ENCODE measurements around the gene VPS13D.

VPS13D gene

DNA sequence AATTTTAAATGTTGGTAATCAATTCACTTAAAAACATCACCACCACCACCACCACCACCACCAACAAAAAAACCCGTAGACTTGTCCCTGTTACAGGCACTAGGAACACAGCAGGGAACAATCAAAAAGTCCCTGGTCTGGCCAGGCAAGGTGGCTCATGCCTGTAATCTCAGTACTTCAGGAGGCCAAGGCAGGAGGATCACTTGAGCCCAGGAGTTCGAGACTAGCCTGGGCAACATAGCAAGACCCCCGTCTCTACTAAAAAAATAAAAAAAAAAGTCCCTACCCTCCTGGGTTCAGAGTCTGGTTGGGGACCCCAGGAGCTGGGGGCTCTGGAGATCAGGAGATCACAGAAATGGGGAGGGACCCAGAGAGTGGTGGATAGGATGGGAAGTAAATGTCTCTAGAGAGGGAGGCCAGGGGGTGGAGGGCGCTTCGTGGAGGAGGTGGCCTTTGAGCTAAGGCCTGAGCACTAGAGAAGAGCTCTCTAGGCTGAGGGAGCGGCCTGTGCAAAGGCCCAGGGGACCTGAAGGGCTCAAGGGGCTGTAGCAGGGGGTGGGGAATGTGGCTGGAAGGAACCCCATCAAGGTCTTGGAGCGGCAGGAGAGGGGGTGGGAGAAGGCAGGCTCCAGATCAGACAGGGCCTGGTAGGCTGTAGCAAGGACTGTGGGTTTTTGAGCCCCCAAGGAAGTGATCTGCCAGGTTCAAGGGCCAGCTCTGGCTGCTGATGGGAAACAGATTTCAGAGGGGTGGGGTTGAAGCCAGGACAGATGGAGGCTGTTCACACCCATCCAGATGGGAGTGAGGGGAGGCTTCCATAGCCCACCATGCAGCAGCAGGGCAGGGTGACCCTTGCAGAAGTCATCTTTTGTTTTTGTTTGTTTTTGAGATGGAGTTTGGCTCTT is 24.8 kb upstream of the VPS13D start:
- TF ChIP-seq, protein P1, sequence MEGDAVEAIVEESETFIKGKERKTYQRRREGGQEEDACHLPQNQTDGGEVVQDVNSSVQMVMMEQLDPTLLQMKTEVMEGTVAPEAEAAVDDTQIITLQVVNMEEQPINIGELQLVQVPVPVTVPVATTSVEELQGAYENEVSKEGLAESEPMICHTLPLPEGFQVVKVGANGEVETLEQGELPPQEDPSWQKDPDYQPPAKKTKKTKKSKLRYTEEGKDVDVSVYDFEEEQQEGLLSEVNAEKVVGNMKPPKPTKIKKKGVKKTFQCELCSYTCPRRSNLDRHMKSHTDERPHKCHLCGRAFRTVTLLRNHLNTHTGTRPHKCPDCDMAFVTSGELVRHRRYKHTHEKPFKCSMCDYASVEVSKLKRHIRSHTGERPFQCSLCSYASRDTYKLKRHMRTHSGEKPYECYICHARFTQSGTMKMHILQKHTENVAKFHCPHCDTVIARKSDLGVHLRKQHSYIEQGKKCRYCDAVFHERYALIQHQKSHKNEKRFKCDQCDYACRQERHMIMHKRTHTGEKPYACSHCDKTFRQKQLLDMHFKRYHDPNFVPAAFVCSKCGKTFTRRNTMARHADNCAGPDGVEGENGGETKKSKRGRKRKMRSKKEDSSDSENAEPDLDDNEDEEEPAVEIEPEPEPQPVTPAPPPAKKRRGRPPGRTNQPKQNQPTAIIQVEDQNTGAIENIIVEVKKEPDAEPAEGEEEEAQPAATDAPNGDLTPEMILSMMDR (conservative IDR thresholded peaks at IDR 0.05; ENCODE audit: low read length), result no peak
- H3K4me3 ChIP-seq (ENCODE audit: low read length), result no peak overlapping the region
- DNase-seq (ENCODE audit: low read depth), result no peak

DNA sequence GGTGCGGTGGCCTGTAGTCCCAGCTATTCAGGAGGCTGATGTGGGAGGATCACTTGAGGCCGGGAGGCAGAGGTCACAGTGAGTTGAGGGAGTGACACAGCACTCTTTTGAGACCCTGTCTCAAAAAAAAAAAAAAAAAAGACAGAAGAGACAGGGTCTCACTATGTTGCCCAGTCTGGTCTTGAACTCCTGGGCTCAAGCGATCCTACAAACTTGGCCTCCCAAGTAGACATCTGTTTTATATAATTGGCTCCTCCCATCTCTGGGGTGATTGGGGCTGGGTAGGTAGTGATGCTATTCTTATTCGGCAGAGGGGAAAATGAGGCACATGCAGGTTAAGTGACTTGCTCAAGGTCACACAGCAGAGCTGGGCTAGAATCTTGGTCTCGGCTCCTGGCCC is 23.6 kb upstream of the VPS13D start:
- no peak for DNase-seq (ENCODE audit: low read depth)
- TF ChIP-seq, protein P1 (conservative IDR thresholded peaks at IDR 0.05; ENCODE audit: low read length), result no peak
- no peak overlapping the region for H3K4me3 ChIP-seq (ENCODE audit: low read length)

DNA sequence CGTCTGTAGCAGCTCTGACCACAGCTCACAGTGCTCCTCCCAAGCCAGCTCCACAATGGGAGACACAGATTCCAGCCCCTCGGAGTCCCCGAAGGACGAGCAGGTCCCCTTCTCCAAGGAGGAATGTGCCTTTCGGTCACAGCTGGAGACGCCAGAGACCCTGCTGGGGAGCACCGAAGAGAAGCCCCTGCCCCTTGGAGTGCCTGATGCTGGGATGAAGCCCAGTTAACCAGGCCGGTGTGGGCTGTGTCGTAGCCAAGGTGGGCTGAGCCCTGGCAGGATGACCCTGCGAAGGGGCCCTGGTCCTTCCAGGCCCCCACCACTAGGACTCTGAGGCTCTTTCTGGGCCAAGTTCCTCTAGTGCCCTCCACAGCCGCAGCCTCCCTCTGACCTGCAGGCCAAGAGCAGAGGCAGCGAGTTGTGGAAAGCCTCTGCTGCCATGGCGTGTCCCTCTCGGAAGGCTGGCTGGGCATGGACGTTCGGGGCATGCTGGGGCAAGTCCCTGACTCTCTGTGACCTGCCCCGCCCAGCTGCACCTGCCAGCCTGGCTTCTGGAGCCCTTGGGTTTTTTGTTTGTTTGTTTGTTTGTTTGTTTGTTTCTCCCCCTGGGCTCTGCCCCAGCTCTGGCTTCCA is 22.9 kb upstream of the VPS13D start:
- H3K4me3 ChIP-seq (ENCODE audit: low read length), result no peak overlapping the region
- DNase-seq (ENCODE audit: low read depth), result no peak
- TF ChIP-seq, protein P1 (conservative IDR thresholded peaks at IDR 0.05; ENCODE audit: low read length), result no peak

DNA sequence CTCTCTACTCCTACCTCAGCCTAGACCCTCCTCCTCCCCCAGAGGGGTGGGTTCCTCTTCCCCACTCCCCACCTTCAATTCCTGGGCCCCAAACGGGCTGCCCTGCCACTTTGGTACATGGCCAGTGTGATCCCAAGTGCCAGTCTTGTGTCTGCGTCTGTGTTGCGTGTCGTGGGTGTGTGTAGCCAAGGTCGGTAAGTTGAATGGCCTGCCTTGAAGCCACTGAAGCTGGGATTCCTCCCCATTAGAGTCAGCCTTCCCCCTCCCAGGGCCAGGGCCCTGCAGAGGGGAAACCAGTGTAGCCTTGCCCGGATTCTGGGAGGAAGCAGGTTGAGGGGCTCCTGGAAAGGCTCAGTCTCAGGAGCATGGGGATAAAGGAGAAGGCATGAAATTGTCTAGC is 21.6 kb upstream of the VPS13D start:
- H3K4me3 ChIP-seq (ENCODE audit: low read length), result no peak overlapping the region
- DNase-seq (ENCODE audit: low read depth), result no peak
- TF ChIP-seq, protein P1 (conservative IDR thresholded peaks at IDR 0.05; ENCODE audit: low read length), result no peak

DNA sequence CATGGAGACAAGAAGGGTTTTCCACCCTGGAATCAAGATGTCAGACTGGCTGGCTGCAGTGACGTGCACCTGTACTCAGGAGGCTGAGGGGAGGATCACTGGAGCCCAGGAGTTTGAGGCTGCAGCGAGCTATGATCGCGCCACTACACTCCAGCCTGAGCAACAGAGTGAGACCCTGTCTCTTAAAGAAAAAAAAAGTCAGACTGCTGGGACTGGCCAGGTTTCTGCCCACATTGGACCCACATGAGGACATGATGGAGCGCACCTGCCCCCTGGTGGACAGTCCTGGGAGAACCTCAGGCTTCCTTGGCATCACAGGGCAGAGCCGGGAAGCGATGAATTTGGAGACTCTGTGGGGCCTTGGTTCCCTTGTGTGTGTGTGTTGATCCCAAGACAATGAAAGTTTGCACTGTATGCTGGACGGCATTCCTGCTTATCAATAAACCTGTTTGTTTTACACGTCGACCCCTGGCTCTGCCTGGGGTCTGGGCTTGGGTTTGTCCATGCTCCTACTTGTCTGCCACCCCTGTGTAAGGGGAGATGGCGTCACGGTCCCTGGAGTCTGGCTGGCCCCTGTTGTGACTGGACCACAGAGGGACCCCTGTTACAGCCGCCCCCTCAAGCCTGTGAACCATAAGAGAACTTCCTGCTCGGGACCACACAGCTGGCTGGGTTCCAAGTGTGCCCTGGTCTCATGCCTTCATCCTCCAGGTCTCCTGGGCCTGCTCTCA is 20.9 kb upstream of the VPS13D start:
- H3K4me3 ChIP-seq (ENCODE audit: low read length), result no peak overlapping the region
- DNase-seq (ENCODE audit: low read depth), result peak; percentile 65
- TF ChIP-seq, protein P1 (conservative IDR thresholded peaks at IDR 0.05; ENCODE audit: low read length), result peak; percentile 91

DNA sequence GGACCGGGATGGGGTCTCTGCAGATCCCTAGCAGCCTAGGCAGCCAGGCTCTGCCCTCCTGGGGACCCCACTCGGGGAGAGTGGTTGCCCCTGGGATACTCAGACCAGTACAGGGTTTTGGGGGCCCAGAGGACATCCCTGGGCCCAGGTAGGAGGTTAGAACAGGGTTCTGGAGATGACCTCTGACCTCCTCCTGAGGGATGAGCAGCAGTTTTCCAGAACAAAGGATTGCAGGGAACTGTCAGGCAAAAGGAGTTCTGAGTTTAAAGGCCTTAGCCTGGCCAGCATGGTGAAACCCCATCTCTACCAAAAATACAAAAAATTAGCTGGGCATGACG is 20.4 kb upstream of the VPS13D start:
- no peak overlapping the region for H3K4me3 ChIP-seq (ENCODE audit: low read length)
- TF ChIP-seq, protein P1 (conservative IDR thresholded peaks at IDR 0.05; ENCODE audit: low read length), result no peak
- DNase-seq (ENCODE audit: low read depth), result no peak

Data from AG10803 (cell line).